DMS 273 treated with DMSO at 0.1 percent for 48 hours (cell line): ENCODE results near the gene RAPGEF2.
A peak's percentile ranks its signal among the peaks of the same experiment; 100 is the strongest.
"Not testable (repeated sequence)": the region's sequence is repeated elsewhere in the genome, so short reads cannot be mapped to it uniquely, and the experiment has no call there.

ENCODE experiments used
- DNase-seq: peaks from one replicate; lab custom pipeline; 2025; lab: John Stamatoyannopoulos, UW

The RAPGEF2 gene

GRCh38 chr4:159161436-159161835 is 58.6 kb downstream of the RAPGEF2 start:
- not testable (repeated sequence) for DNase-seq

- no peak for DNase-seq
Measured at GRCh38 chr4:159162576-159162975, 59.7 kb downstream of the RAPGEF2 start.

GRCh38 chr4:159163521-159163920 is 60.6 kb downstream of the RAPGEF2 start:
- DNase-seq, result no peak

GRCh38 chr4:159169404-159170302 is 66.8 kb downstream of the RAPGEF2 start:
- no peak for DNase-seq

- no peak for DNase-seq
Measured at GRCh38 chr4:159171287-159171686, 68.4 kb downstream of the RAPGEF2 start.

- DNase-seq, result no peak
Measured at GRCh38 chr4:159173886-159174285, 71.0 kb downstream of the RAPGEF2 start.

- no peak for DNase-seq
Measured at GRCh38 chr4:159174645-159175084, 71.8 kb downstream of the RAPGEF2 start.

GRCh38 chr4:159175085-159175988 is 72.5 kb downstream of the RAPGEF2 start:
- peak; percentile 4 for DNase-seq

GRCh38 chr4:159175989-159176375 is 73.1 kb downstream of the RAPGEF2 start:
- DNase-seq, result no peak

- DNase-seq, result no peak
Measured at GRCh38 chr4:159177265-159178150, 74.6 kb downstream of the RAPGEF2 start.

GRCh38 chr4:159178151-159178546 is 75.3 kb downstream of the RAPGEF2 start:
- DNase-seq, result no peak

- no peak for DNase-seq
Measured at GRCh38 chr4:159178979-159179969, 76.4 kb downstream of the RAPGEF2 start.

- DNase-seq, result not testable (repeated sequence)
Measured at GRCh38 chr4:159183885-159184605, 81.2 kb downstream of the RAPGEF2 start.

GRCh38 chr4:159185591-159186023 is 82.7 kb downstream of the RAPGEF2 start:
- no peak for DNase-seq

- DNase-seq, result no peak
Measured at GRCh38 chr4:159188646-159189045, 85.8 kb downstream of the RAPGEF2 start.

GRCh38 chr4:159190651-159191050 is 87.8 kb downstream of the RAPGEF2 start:
- DNase-seq, result no peak

- DNase-seq, result no peak
Measured at GRCh38 chr4:159191989-159192388, 89.1 kb downstream of the RAPGEF2 start.

GRCh38 chr4:159193046-159193620 is 90.3 kb downstream of the RAPGEF2 start:
- no peak for DNase-seq

- no peak for DNase-seq
Measured at GRCh38 chr4:159195361-159195769, 92.5 kb downstream of the RAPGEF2 start.
